ENCODE data around the gene UPK1A.

DNA sequence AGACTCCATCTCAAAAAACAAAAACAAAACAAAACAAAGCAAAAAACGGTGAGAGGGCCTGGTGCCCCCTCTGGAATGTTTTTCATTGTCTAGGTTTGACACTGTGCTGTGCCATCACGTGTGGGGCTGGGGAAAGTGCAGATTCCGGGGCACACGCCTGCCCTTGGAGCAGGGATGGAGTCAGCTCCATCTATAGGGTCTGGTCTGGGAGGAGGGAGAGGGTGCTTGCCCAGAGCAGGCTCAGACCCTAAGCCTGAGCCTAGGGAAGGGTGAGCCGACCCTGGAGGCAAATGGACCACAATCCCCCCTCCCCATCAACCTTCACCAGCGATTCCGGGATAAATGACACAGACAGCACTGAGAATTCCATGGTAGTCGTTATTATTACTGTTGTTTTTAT, 27.1 kb downstream of the UPK1A start:
- TF ChIP-seq, protein P1, sequence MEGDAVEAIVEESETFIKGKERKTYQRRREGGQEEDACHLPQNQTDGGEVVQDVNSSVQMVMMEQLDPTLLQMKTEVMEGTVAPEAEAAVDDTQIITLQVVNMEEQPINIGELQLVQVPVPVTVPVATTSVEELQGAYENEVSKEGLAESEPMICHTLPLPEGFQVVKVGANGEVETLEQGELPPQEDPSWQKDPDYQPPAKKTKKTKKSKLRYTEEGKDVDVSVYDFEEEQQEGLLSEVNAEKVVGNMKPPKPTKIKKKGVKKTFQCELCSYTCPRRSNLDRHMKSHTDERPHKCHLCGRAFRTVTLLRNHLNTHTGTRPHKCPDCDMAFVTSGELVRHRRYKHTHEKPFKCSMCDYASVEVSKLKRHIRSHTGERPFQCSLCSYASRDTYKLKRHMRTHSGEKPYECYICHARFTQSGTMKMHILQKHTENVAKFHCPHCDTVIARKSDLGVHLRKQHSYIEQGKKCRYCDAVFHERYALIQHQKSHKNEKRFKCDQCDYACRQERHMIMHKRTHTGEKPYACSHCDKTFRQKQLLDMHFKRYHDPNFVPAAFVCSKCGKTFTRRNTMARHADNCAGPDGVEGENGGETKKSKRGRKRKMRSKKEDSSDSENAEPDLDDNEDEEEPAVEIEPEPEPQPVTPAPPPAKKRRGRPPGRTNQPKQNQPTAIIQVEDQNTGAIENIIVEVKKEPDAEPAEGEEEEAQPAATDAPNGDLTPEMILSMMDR (IDR thresholded peaks at IDR 0.05; ENCODE audit: poor library complexity) = no peak
- TF ChIP-seq EZH2 (IDR thresholded peaks at IDR 0.05; ENCODE audit: borderline replicate concordance) (no peak), EZH2phosphoT487 (IDR thresholded peaks at IDR 0.05; ENCODE audit: low read depth, severe bottlenecking, unreplicated experiment) (no peak)

All from hepatocyte (in vitro differentiated cells).